SK-N-SH (cell line): Measurements from ENCODE around the gene STT3B. TPM values are rescaled to one million over a fixed set of nuclear protein-coding genes. Genes with fewer than 3 reads are reported as not detected.

Experiments used
- CTCF ChIA-PET: fragments of 300-600, 350-600 bp; formaldehyde crosslinking; extraction: SDS; loops from one replicate; lab custom pipeline; 2021; lab: Yijun Ruan, JAX
- POLR2A ChIA-PET: fragments of 350-600 bp; sonication (Branson Sonifier 250); formaldehyde crosslinking; extraction: SDS; loops from one replicate; lab custom pipeline; 2020; ENCODE audit warnings: antibody characterized with exemption, inconsistent platforms; lab: Yijun Ruan, JAX
- DNase-seq: peaks from one replicate; pipeline ENCODE4 v3.0.0; 2012
- H2AFZ ChIP-seq: fragments of 200-600 bp; sonication (generic); 2 replicates; pipeline ENCODE4 v1.8.1; 2016; ENCODE audit warnings: antibody characterized with exemption, mild to moderate bottlenecking, low read depth
- H3F3A ChIP-seq: fragments of 200-600 bp; sonication (generic); replicated peaks from 2 replicates; pipeline ENCODE3; 2016; ENCODE audit warnings: antibody characterized with exemption, mild to moderate bottlenecking; ENCODE audit not compliant: insufficient read depth
- H3K27ac ChIP-seq, 2 experiments: fragments of 200-500 bp in 1 of 2; fragments of 200-600 bp in 1 of 2; sonication (Bioruptor generic) in 1 of 2; sonication (generic), shearing (Covaris generic) in 1 of 2; 2 replicates each; pipeline versions ENCODE4 v1.5.1 to v1.6.1; 2014 to 2016; ENCODE audit warnings: low read depth in 2 of 2, inconsistent platforms in 1 of 2, low read length in 1 of 2, mild to moderate bottlenecking in 1 of 2, mixed read lengths in 1 of 2
- H3K27me3 ChIP-seq: fragments of 200-600 bp; sonication (generic), shearing (Covaris generic); 2 replicates; pipeline ENCODE4 v1.6.1; 2016; ENCODE audit warnings: mixed run types; ENCODE audit not compliant: insufficient read depth
- H3K36me3 ChIP-seq, 2 experiments: fragments of 200-500 bp in 1 of 2; fragments of 200-600 bp in 1 of 2; sonication (Bioruptor generic) in 1 of 2; sonication (generic) in 1 of 2; replicated peaks in 1 of 2; 2 replicates each; pipeline versions ENCODE3 to v1.5.1; 2014 to 2016; ENCODE audit warnings: low read length in 1 of 2, mild to moderate bottlenecking in 1 of 2; ENCODE audit not compliant: insufficient read depth in 2 of 2, control insufficient read depth in 1 of 2
- H3K4me1 ChIP-seq, 2 experiments: fragments of 200-500 bp in 1 of 2; fragments of 200-600 bp in 1 of 2; sonication (Bioruptor generic) in 1 of 2; sonication (generic), shearing (Covaris generic) in 1 of 2; 2 replicates each; pipeline versions ENCODE4 v1.5.1 to v1.6.1; 2014 to 2016; ENCODE audit warnings: low read depth in 1 of 2, low read length in 1 of 2, mixed run types in 1 of 2; ENCODE audit not compliant: insufficient read depth in 2 of 2, control insufficient read depth in 1 of 2
- H3K4me2 ChIP-seq: fragments of 200-600 bp; sonication (generic), shearing (Covaris generic); 2 replicates; pipeline ENCODE4 v1.6.1; 2017; ENCODE audit warnings: mixed run types
- H3K4me3 ChIP-seq, 2 experiments: fragments of 200-500 bp in 1 of 2; fragments of 200-600 bp in 1 of 2; sonication (Bioruptor generic) in 1 of 2; sonication (generic), shearing (Covaris generic) in 1 of 2; 2 replicates each; pipeline versions ENCODE4 v1.5.1 to v1.8.1; 2014 to 2016; ENCODE audit warnings: low read depth in 2 of 2, inconsistent platforms in 1 of 2, low read length in 1 of 2, mild to moderate bottlenecking in 1 of 2, mixed read lengths in 1 of 2, moderate library complexity in 1 of 2
- H3K79me2 ChIP-seq: fragments of 200-600 bp; sonication (generic); 2 replicates; pipeline ENCODE4 v1.8.1; 2017; ENCODE audit warnings: mild to moderate bottlenecking; ENCODE audit not compliant: insufficient read depth
- H3K9ac ChIP-seq: fragments of 200-600 bp; sonication (generic); 2 replicates; pipeline ENCODE4 v1.6.1; 2017; ENCODE audit warnings: mixed run types
- H3K9me2 ChIP-seq: fragments of 200-600 bp; sonication (generic); 2 replicates; pipeline ENCODE4 v1.6.1; 2017; ENCODE audit warnings: mixed run types
- H3K9me3 ChIP-seq: fragments of 200-600 bp; sonication (generic); 2 replicates; pipeline ENCODE4 v1.6.1; 2017; ENCODE audit warnings: mixed run types, mild to moderate bottlenecking, moderate library complexity
- H4K20me1 ChIP-seq: fragments of 200-600 bp; sonication (generic); 2 replicates; pipeline ENCODE4 v1.6.1; 2017; ENCODE audit warnings: mild to moderate bottlenecking, mixed run types; ENCODE audit not compliant: insufficient read depth
- ELF1 ChIP-seq: IDR thresholded peaks from 2 replicates; pipeline ENCODE4 v1.4.0; 2012
- FOXJ3 ChIP-seq: sonication (generic); formaldehyde crosslinking; IDR thresholded peaks from 2 replicates; pipeline ENCODE4 v1.5.1; 2020; ENCODE audit warnings: mild to moderate bottlenecking, missing genetic modification reagents
- GATA2 ChIP-seq: sonication (generic); formaldehyde crosslinking; IDR thresholded peaks from 2 replicates; pipeline ENCODE4 v1.5.0; 2020; ENCODE audit warnings: mild to moderate bottlenecking, missing genetic modification reagents
- IRF3 ChIP-seq: fragments of 150-350 bp; IDR thresholded peaks from 2 replicates; pipeline ENCODE4 v1.6.1; 2016; ENCODE audit warnings: mild to moderate bottlenecking, low read depth, low read length
- MAX ChIP-seq: IDR thresholded peaks from 2 replicates; pipeline ENCODE4 v1.4.0; 2012; ENCODE audit warnings: low read depth
- MEF2A ChIP-seq: IDR thresholded peaks from 2 replicates; pipeline ENCODE4 v1.4.0; 2012; ENCODE audit warnings: low read depth, borderline replicate concordance
- RAD21 ChIP-seq: IDR thresholded peaks from 2 replicates; pipeline ENCODE4 v1.6.1; 2012; ENCODE audit warnings: mild to moderate bottlenecking, low read length
- WGBS: methylation state at CpG from one replicate; pipeline ENCODE4 v1.1.6; 2017; ENCODE audit warnings: low lambda C conversion rate; 5-methylcytosine and 5-hydroxymethylcytosine counted together
- polyA plus RNA-seq, 3 experiments: library from polyadenylated mRNA; depleted of rRNA; stranded (reverse); fragments of >200 nt; gene quantifications; 2 replicates each; pipeline ENCODE4 v1.2.3, GENCODE V29; 2012
- TF ChIP-seq, protein P1 (sequence below): IDR thresholded peaks from 2 replicates; pipeline ENCODE4; 2012
- TF ChIP-seq, protein P2 (sequence below): IDR thresholded peaks from 2 replicates; pipeline ENCODE4 v1.4.0; 2012; ENCODE audit warnings: low read depth, borderline replicate concordance

Gene STT3B
- polyA plus RNA-seq, 1 of the 3 experiments (the other 2 are of a cell fraction) = 27.9 TPM

- CTCF ChIA-PET = interaction anchor here (0.6 to 3.2 kb wide), 6 partner anchors 12 to 217 kb away, joined by 3 to 10 read pairs (median 4); partner anchors contain the start of gene STT3B
- no peak for TF ChIP-seq IRF3
- TF ChIP-seq MEF2A = no peak
- TF ChIP-seq, protein P1, sequence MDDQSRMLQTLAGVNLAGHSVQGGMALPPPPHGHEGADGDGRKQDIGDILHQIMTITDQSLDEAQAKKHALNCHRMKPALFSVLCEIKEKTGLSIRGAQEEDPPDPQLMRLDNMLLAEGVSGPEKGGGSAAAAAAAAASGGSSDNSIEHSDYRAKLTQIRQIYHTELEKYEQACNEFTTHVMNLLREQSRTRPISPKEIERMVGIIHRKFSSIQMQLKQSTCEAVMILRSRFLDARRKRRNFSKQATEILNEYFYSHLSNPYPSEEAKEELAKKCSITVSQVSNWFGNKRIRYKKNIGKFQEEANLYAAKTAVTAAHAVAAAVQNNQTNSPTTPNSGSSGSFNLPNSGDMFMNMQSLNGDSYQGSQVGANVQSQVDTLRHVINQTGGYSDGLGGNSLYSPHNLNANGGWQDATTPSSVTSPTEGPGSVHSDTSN = no peak
- TF ChIP-seq FOXJ3 = no peak
- TF ChIP-seq GATA2 (CRISPR knock-in tag) = no peak
- TF ChIP-seq ELF1 = no peak
- TF ChIP-seq MAX = no peak
- H3K79me2 ChIP-seq = peaks cover 98% of the 10 kb centered on the region
- no peak overlapping the region for H3K4me3 ChIP-seq
- no peaks in the 10 kb centered on the region for H3K27me3 ChIP-seq
- POLR2A ChIA-PET = no interaction called here
- peaks cover 55% of the 10 kb centered on the region for H4K20me1 ChIP-seq
- no peak overlapping the region for H3K4me2 ChIP-seq
- no peak overlapping the region for H2AFZ ChIP-seq
- H3K27ac ChIP-seq = no peak overlapping the region
- no peak overlapping the region for H3K9ac ChIP-seq
- H3K36me3 ChIP-seq = peaks cover 0 to 5% of the 10 kb centered on the region in 2 experiments
- WGBS = 100% methylated on average over 2 of the region's 2 CpGs
- peaks cover 14% of the 10 kb centered on the region for H3F3A ChIP-seq
- peaks cover 0 to 3% of the 10 kb centered on the region in 2 experiments; a peak in 1 of 4 replicates for H3K4me1 ChIP-seq
- DNase-seq = no peak
- H3K9me3 ChIP-seq = no peaks in the 10 kb centered on the region
- H3K9me2 ChIP-seq = no peaks in the 10 kb centered on the region
Measured at GRCh38 chr3:31551646-31552045, 18.9 kb downstream of the STT3B start.

DNA sequence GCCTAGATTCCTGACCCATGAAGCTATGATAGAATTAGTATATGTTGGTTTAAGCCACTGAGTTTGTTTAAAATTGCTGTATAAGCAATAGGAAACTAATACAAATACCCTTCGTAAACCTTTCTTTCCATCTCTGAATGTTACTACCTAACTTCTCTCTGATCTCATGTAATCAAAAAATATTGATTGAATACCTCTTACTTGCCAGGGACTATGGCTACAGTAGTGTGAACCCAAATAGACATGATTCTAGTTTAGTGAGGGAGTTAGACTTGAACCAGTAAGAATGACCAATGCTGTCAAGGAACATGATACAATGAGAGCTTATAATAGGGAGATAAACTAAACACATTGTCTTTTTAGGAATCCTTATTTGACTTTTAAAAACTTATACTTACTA, 19.4 kb downstream of the STT3B start:
- H3K4me1 ChIP-seq = peaks cover 0 to 3% of the 10 kb centered on the region in 2 experiments; a peak in 1 of 4 replicates
- H3K9me3 ChIP-seq = no peaks in the 10 kb centered on the region; the same call in 1 of the 2 replicates
- no peak overlapping the region for H3K9ac ChIP-seq
- H3F3A ChIP-seq = peaks cover 11% of the 10 kb centered on the region
- peaks cover 98% of the 10 kb centered on the region for H3K79me2 ChIP-seq
- ChIA-PET CTCF (interaction anchor here (0.6 to 3.2 kb wide), 3 partner anchors 19 to 217 kb away, joined by 3 to 10 read pairs (median 4); partner anchors contain the start of gene STT3B), POLR2A (no interaction called here)
- no peak overlapping the region for H3K4me3 ChIP-seq
- H3K27me3 ChIP-seq = no peaks in the 10 kb centered on the region
- no peak overlapping the region for H3K27ac ChIP-seq
- no peak overlapping the region for H2AFZ ChIP-seq
- no peak for DNase-seq
- TF ChIP-seq, protein P2, sequence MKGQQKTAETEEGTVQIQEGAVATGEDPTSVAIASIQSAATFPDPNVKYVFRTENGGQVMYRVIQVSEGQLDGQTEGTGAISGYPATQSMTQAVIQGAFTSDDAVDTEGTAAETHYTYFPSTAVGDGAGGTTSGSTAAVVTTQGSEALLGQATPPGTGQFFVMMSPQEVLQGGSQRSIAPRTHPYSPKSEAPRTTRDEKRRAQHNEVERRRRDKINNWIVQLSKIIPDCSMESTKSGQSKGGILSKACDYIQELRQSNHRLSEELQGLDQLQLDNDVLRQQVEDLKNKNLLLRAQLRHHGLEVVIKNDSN = no peak
- TF ChIP-seq RAD21 = no peak
- H4K20me1 ChIP-seq = peaks cover 58% of the 10 kb centered on the region
- no peaks in the 10 kb centered on the region for H3K9me2 ChIP-seq
- no peak overlapping the region for H3K4me2 ChIP-seq
- WGBS = 100% methylated on average over 1 of the region's 1 CpG
- H3K36me3 ChIP-seq = peaks cover 0 to 5% of the 10 kb centered on the region in 2 experiments
